IMR-90 (cell line): ENCODE results near the gene HS3ST5. TPM values are rescaled to one million over a fixed set of nuclear protein-coding genes. Genes with fewer than 3 reads are reported as not detected.

Experiments
- ATAC-seq: fragments of 200-7000 bp; cut with Tn5 transposase; 2 replicates; pipeline ENCODE4 v1.9.1; 2020; ENCODE audit warnings: low read depth, mild to moderate bottlenecking, moderate library complexity
- BruUV-seq: library from RNA; stranded (reverse); fragments of 400-500 nt; replicated peaks from 2 replicates; lab custom pipeline; 2021; lab: Mats Ljungman, UMichigan
- CTCF ChIA-PET: fragments of 300-600 bp; formaldehyde crosslinking; extraction: SDS; loops from one replicate; lab custom pipeline; 2021; ENCODE audit warnings: antibody characterized with exemption; lab: Yijun Ruan, JAX
- POLR2A ChIA-PET: fragments of 300-600 bp; sonication (Branson Sonifier 250); formaldehyde crosslinking; loops from one replicate; lab custom pipeline; 2022; ENCODE audit warnings: antibody characterized with exemption; ENCODE audit not compliant: unreplicated experiment; lab: Charles Lee
- DNase-seq: peaks from one replicate; pipeline ENCODE4 v3.0.0; 2013
- H2AFZ ChIP-seq: replicated peaks from 2 replicates; pipeline ENCODE3; 2013; ENCODE audit warnings: low read length, mild to moderate bottlenecking; ENCODE audit not compliant: poor library complexity
- H2AK5ac ChIP-seq: 2 replicates; pipeline ENCODE4 v1.6.1; 2013; ENCODE audit warnings: low read depth, low read length, inconsistent platforms
- H2AK9ac ChIP-seq: replicated peaks from 2 replicates; pipeline ENCODE3; 2013; ENCODE audit warnings: mild to moderate bottlenecking, low read depth, low read length, moderate library complexity; ENCODE audit not compliant: poor library complexity
- H2BK120ac ChIP-seq: 2 replicates; pipeline ENCODE4 v1.6.1; 2013; ENCODE audit warnings: low read depth, low read length, inconsistent platforms
- H2BK15ac ChIP-seq: 3 replicates; pipeline ENCODE4 v1.6.1; 2013; ENCODE audit warnings: low read depth, low read length, inconsistent platforms
- H2BK20ac ChIP-seq: 2 replicates; pipeline ENCODE4 v1.6.1; 2013; ENCODE audit warnings: low read depth, mild to moderate bottlenecking, inconsistent platforms, low read length, moderate library complexity
- H2BK5ac ChIP-seq: 2 replicates; pipeline ENCODE4 v1.6.1; 2013; ENCODE audit warnings: mild to moderate bottlenecking, low read depth, low read length, inconsistent platforms; ENCODE audit not compliant: poor library complexity, severe bottlenecking
- H3K14ac ChIP-seq: replicated peaks from 2 replicates; pipeline ENCODE4 v1.6.1; 2013; ENCODE audit warnings: low read depth, low read length, inconsistent platforms
- H3K18ac ChIP-seq: 2 replicates; pipeline ENCODE4 v1.6.1; 2013; ENCODE audit warnings: low read depth, low read length, control low read depth
- H3K23ac ChIP-seq: 2 replicates; pipeline ENCODE4 v1.6.1; 2013; ENCODE audit warnings: low read depth, low read length, inconsistent platforms
- H3K27ac ChIP-seq: 2 replicates; pipeline ENCODE4 v1.5.1; 2013; ENCODE audit warnings: mild to moderate bottlenecking, control low read depth, low read length; ENCODE audit not compliant: insufficient read depth
- H3K27me3 ChIP-seq: 2 replicates; pipeline ENCODE4 v1.6.1; 2013; ENCODE audit warnings: low read length; ENCODE audit not compliant: control insufficient read depth, insufficient read depth
- H3K36me3 ChIP-seq: 2 replicates; pipeline ENCODE4 v1.6.1; 2013; ENCODE audit warnings: low read length, mixed read lengths; ENCODE audit not compliant: control insufficient read depth, insufficient read depth
- H3K4ac ChIP-seq: 2 replicates; pipeline ENCODE4 v1.6.1; 2013; ENCODE audit warnings: low read depth, low read length, inconsistent platforms
- H3K4me1 ChIP-seq: 2 replicates; pipeline ENCODE4 v1.6.1; 2013; ENCODE audit warnings: low read length, mixed read lengths; ENCODE audit not compliant: control insufficient read depth, insufficient read depth
- H3K4me2 ChIP-seq: 2 replicates; pipeline ENCODE4 v1.6.1; 2013; ENCODE audit warnings: low read depth, mild to moderate bottlenecking, control low read depth, low read length, moderate library complexity
- H3K4me3 ChIP-seq: 2 replicates; pipeline ENCODE4 v1.5.1; 2013; ENCODE audit warnings: low read depth, mild to moderate bottlenecking, control low read depth, low read length, moderate library complexity; ENCODE audit not compliant: insufficient read depth
- H3K56ac ChIP-seq: 2 replicates; pipeline ENCODE4 v1.6.1; 2013; ENCODE audit warnings: low read length, inconsistent platforms; ENCODE audit not compliant: insufficient read depth; ENCODE audit errors: extremely low read depth
- H3K79me1 ChIP-seq, 2 experiments: 2 replicates each; pipeline ENCODE4 v1.6.1; 2013; ENCODE audit warnings: low read length in 2 of 2, inconsistent platforms in 1 of 2, low read depth in 1 of 2
- H3K9ac ChIP-seq: 2 replicates; pipeline ENCODE4 v1.6.1; 2013; ENCODE audit warnings: low read depth, low read length, control low read depth
- H3K9me1 ChIP-seq: 2 replicates; pipeline ENCODE4 v1.6.1; 2013; ENCODE audit warnings: low read length, inconsistent platforms; ENCODE audit not compliant: insufficient read depth
- H3K9me3 ChIP-seq: 2 replicates; pipeline ENCODE4 v1.6.1; 2013; ENCODE audit warnings: low read length; ENCODE audit not compliant: control insufficient read depth, insufficient read depth
- H4K20me1 ChIP-seq: 2 replicates; pipeline ENCODE4 v1.6.1; 2013; ENCODE audit warnings: low read length, inconsistent platforms; ENCODE audit not compliant: insufficient read depth
- H4K5ac ChIP-seq: 2 replicates; pipeline ENCODE4 v1.6.1; 2013; ENCODE audit warnings: mild to moderate bottlenecking, low read depth, low read length, control low read depth
- H4K8ac ChIP-seq, 2 experiments: 2 replicates each; pipeline ENCODE4 v1.6.1; 2013; ENCODE audit warnings: low read depth in 2 of 2, low read length in 2 of 2, control low read depth in 1 of 2, inconsistent platforms in 1 of 2
- H4K91ac ChIP-seq: 2 replicates; pipeline ENCODE4 v1.6.1; 2013; ENCODE audit warnings: low read depth, low read length, inconsistent platforms; ENCODE audit not compliant: insufficient read depth
- BHLHE40 ChIP-seq: fragments of 150-350 bp; IDR thresholded peaks from 2 replicates; pipeline ENCODE4 v1.6.1; 2016; ENCODE audit warnings: mild to moderate bottlenecking, low read depth, low read length
- CEBPB ChIP-seq: IDR thresholded peaks from 2 replicates; pipeline ENCODE4 v1.6.1; 2012; ENCODE audit warnings: low read depth, low read length, improper control_type of control experiment
- CHD1 ChIP-seq: IDR thresholded peaks from 2 replicates; pipeline ENCODE4 v1.6.1; 2012; ENCODE audit warnings: low read depth, low read length, improper control_type of control experiment
- FOS ChIP-seq: fragments of 150-350 bp; IDR thresholded peaks from 2 replicates; pipeline ENCODE4 v1.6.1; 2016; ENCODE audit warnings: low read depth, low read length
- MAFK ChIP-seq: IDR thresholded peaks from 2 replicates; pipeline ENCODE4 v1.6.1; 2012; ENCODE audit warnings: low read depth, low read length, improper control_type of control experiment
- MAZ ChIP-seq: IDR thresholded peaks from 2 replicates; pipeline ENCODE4 v1.6.1; 2012; ENCODE audit warnings: low read depth, mild to moderate bottlenecking, low read length, improper control_type of control experiment, moderate library complexity, borderline replicate concordance
- MXI1 ChIP-seq: IDR thresholded peaks from 2 replicates; pipeline ENCODE4 v1.6.1; 2012; ENCODE audit warnings: low read depth, mild to moderate bottlenecking, low read length, moderate library complexity, borderline replicate concordance
- NFE2L2 ChIP-seq: fragments of 150-350 bp; IDR thresholded peaks from 2 replicates; pipeline ENCODE4 v1.6.1; 2016; ENCODE audit warnings: low read depth, mild to moderate bottlenecking, low read length
- POLR2A ChIP-seq: IDR thresholded peaks from 2 replicates; pipeline ENCODE4 v1.6.1; 2012; ENCODE audit warnings: mild to moderate bottlenecking, low read depth, low read length
- RAD21 ChIP-seq: IDR thresholded peaks from 2 replicates; pipeline ENCODE4 v1.6.1; 2012; ENCODE audit warnings: low read length, improper control_type of control experiment
- RCOR1 ChIP-seq: IDR thresholded peaks from 2 replicates; pipeline ENCODE4 v1.6.1; 2012; ENCODE audit warnings: mild to moderate bottlenecking, low read length, improper control_type of control experiment; ENCODE audit not compliant: insufficient replicate concordance
- RFX5 ChIP-seq: IDR thresholded peaks from 2 replicates; pipeline ENCODE4 v1.8.0; 2012; ENCODE audit warnings: low read depth, mild to moderate bottlenecking, low read length, moderate library complexity
- SMC3 ChIP-seq: fragments of 150-350 bp; IDR thresholded peaks from 2 replicates; pipeline ENCODE4 v1.6.1; 2016; ENCODE audit warnings: low read depth, mild to moderate bottlenecking, antibody characterized with exemption, low read length, moderate library complexity
- USF2 ChIP-seq: fragments of 150-350 bp; IDR thresholded peaks from 2 replicates; pipeline ENCODE4 v1.6.1; 2017; ENCODE audit warnings: mild to moderate bottlenecking, antibody characterized with exemption, low read length, low read depth
- WGBS, 2 experiments: methylation state at CpG; one replicate each; pipeline versions ENCODE4 v1.1.5 to v1.1.7; 2013; ENCODE audit warnings: missing lambda C conversion rate in 2 of 2; ENCODE audit not compliant: insufficient read length in 1 of 2; ENCODE audit errors: extremely low coverage in 2 of 2; 5-methylcytosine and 5-hydroxymethylcytosine counted together
- dilution Hi-C: fragments of 300-500 bp; cut with HindIII; formaldehyde crosslinking; loops from one replicate; pipeline ENCODE4 v1.14.3; 2018; ENCODE audit warnings: low sequenced_read_pairs; ENCODE audit not compliant: unreplicated experiment
- in situ Hi-C: fragments of 300-500 bp; cut with MboI; formaldehyde crosslinking; loops from 3 replicates; pipeline ENCODE4 v1.14.3; 2019; ENCODE audit warnings: low sequenced_read_pairs, inconsistent platforms, mixed read lengths
- intact Hi-C: fragments of 100-400 bp; cut with micrococcal nuclease; formaldehyde crosslinking; loops from 2 replicates; pipeline ENCODE4 v1.10.0; 2022
- polyA plus RNA-seq, 3 experiments: library from polyadenylated mRNA; depleted of rRNA; stranded (reverse); fragments of >200 nt; gene quantifications; 2 replicates each; pipeline ENCODE4 v1.2.3, GENCODE V29; 2012; ENCODE audit warnings: low replicate concordance in 1 of 3
- total RNA-seq: library from RNA; depleted of rRNA; stranded (reverse); fragments of >200 nt; gene quantifications from 2 replicates; pipeline ENCODE4 v1.2.3, GENCODE V29; 2012
- TF ChIP-seq, protein P1 (sequence below): conservative IDR thresholded peaks from 2 replicates; pipeline ENCODE4 v1.5.1; 2012; ENCODE audit warnings: mild to moderate bottlenecking, low read depth, low read length, improper control_type of control experiment
- TF ChIP-seq, protein P2 (sequence below): fragments of 150-350 bp; IDR thresholded peaks from 2 replicates; pipeline ENCODE4 v1.6.1; 2016; ENCODE audit warnings: low read depth, mild to moderate bottlenecking, low read length, moderate library complexity, borderline replicate concordance

Gene HS3ST5
- total and polyA plus RNA-seq, 2 of the 4 experiments (the other 2 are of a cell fraction) = not detected

DNA sequence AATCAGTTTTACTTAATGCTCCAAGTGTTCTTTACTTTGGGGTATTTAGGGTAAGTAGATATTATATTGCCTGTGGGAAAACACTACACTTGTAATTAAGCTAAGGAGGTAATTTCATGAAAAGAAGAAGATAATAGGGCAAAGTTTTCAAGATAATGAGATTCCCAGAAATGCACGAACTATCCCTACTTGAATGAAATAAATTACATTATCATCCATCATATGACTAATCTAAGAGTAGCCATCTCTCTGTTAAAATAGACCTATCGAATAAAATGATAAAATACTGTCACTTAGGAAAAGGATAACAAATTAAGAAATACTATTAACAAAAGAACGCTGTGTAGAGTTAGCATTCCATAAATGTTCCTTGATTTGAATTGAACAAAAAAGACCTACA lies 236.8 kb downstream of the HS3ST5 start:
- Histone ChIP-seq H2BK20ac (no peak overlapping the region), H3K56ac (no peak overlapping the region), H3K4me1 (no peaks in the 10 kb centered on the region), H2AK9ac (no peak overlapping the region), H2BK5ac (no peak overlapping the region), H3K18ac (no peak overlapping the region), H3K4me3 (no peak overlapping the region), H3K9me1 (peaks cover 2% of the 10 kb centered on the region; the same call in 1 of the 2 replicates), H3K27ac (no peak overlapping the region), H3K14ac (no peak overlapping the region), H2AFZ (no peak overlapping the region), H3K9me3 (no peaks in the 10 kb centered on the region), H3K4me2 (no peak overlapping the region), H3K23ac (no peak overlapping the region), H3K79me1 (no peaks in the 10 kb centered on the region), H2BK15ac (no peak overlapping the region), H2AK5ac (no peak overlapping the region), H4K91ac (no peak overlapping the region), H4K8ac (no peak overlapping the region), H2BK120ac (no peak overlapping the region), H4K5ac (no peak overlapping the region), H3K4ac (no peak overlapping the region), H3K36me3 (no peaks in the 10 kb centered on the region), H3K9ac (no peak overlapping the region), H4K20me1 (no peaks in the 10 kb centered on the region), H3K27me3 (no peaks in the 10 kb centered on the region; the same call in 1 of the 2 replicates)
- intact Hi-C loops = loop anchor here (5.0 to 10.0 kb wide), 2 partner anchors 196 to 1789 kb away; no protein-coding TSS in a partner anchor
- ATAC-seq (no peak), DNase-seq (no peak)
- POLR2A ChIA-PET = no interaction called here
- no CpG with 5 or more reads among the region's 3 CpGs for WGBS, 2 experiments
- in situ Hi-C loops = loop anchor here (5.0 kb wide), 1 partner anchor 109 kb away; no protein-coding TSS in a partner anchor
- dilution Hi-C loops = no loop called here
- no TSS peak for BruUV-seq
- no peak for TF ChIP-seq CHD1
- TF ChIP-seq, protein P1, sequence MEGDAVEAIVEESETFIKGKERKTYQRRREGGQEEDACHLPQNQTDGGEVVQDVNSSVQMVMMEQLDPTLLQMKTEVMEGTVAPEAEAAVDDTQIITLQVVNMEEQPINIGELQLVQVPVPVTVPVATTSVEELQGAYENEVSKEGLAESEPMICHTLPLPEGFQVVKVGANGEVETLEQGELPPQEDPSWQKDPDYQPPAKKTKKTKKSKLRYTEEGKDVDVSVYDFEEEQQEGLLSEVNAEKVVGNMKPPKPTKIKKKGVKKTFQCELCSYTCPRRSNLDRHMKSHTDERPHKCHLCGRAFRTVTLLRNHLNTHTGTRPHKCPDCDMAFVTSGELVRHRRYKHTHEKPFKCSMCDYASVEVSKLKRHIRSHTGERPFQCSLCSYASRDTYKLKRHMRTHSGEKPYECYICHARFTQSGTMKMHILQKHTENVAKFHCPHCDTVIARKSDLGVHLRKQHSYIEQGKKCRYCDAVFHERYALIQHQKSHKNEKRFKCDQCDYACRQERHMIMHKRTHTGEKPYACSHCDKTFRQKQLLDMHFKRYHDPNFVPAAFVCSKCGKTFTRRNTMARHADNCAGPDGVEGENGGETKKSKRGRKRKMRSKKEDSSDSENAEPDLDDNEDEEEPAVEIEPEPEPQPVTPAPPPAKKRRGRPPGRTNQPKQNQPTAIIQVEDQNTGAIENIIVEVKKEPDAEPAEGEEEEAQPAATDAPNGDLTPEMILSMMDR = no peak
- TF ChIP-seq RAD21 = no peak
- no peak for TF ChIP-seq SMC3
- TF ChIP-seq RCOR1 = no peak
- TF ChIP-seq MAZ = no peak
- TF ChIP-seq FOS = no peak
- TF ChIP-seq BHLHE40 = no peak
- TF ChIP-seq, protein P2, sequence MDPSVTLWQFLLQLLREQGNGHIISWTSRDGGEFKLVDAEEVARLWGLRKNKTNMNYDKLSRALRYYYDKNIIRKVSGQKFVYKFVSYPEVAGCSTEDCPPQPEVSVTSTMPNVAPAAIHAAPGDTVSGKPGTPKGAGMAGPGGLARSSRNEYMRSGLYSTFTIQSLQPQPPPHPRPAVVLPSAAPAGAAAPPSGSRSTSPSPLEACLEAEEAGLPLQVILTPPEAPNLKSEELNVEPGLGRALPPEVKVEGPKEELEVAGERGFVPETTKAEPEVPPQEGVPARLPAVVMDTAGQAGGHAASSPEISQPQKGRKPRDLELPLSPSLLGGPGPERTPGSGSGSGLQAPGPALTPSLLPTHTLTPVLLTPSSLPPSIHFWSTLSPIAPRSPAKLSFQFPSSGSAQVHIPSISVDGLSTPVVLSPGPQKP = no peak
- TF ChIP-seq RFX5 = no peak
- TF ChIP-seq USF2 = no peak
- no peak for TF ChIP-seq CEBPB
- TF ChIP-seq MXI1 = no peak
- TF ChIP-seq MAFK = no peak
- TF ChIP-seq POLR2A = no peak
- no peak for TF ChIP-seq NFE2L2
- CTCF ChIA-PET = interaction anchor here (1.6 to 4.7 kb wide), 2 partner anchors 111 kb away, joined by 8 to 78 read pairs; no protein-coding TSS in a partner anchor
